ENCODE data around the gene DUSP28. TPM values are rescaled to one million over a fixed set of nuclear protein-coding genes. Genes with fewer than 3 reads are reported as not detected.

Gene DUSP28, protein sequence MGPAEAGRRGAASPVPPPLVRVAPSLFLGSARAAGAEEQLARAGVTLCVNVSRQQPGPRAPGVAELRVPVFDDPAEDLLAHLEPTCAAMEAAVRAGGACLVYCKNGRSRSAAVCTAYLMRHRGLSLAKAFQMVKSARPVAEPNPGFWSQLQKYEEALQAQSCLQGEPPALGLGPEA
- total RNA-seq (2021), result 2.2 to 2.3 TPM (median 2.2 TPM) in 3 replicates
- percentile 63 among the genes with signal in this experiment for Bru-seq, nascent RNA
- long read RNA-seq, experiment 1, partial matches to known transcripts, result 0 of 5 reads
- long read RNA-seq, experiment 1, other reads (novel, unspliced or antisense), result 2 of 5 reads
- long read RNA-seq, experiment 2, partial matches to known transcripts, result 1 of 4 reads
- long read RNA-seq, experiment 2, other reads (novel, unspliced or antisense), result 1 of 4 reads
- long read RNA-seq, experiment 3, result 0 reads

DNA sequence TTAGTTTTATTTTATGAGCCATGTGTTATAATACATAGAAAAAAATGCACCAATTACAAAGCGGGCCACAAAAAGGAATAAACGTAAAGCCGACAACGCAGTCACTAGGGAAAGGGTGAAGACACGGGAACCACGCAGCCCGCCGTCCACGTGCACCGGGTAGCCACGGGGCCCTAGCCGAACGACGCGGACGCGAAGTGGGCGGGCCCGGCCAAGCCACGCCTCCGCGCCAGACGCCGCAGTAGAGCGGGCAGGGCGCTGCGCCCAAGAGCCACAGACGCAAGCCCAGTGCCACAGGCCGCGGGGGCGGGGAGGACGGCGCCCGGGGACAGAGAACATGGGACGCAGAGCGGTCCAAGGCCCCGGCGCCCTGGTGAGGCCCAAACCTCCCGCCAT is at the start of gene DUSP28:
DUSP28 (plus strand) TSS at position 274 of the 396 bp plus-strand sequence. CDS start 328 bp downstream, outside the sequence.
- Mint-ChIP-seq H3K27ac (no peak within 1 kb of the TSS), H3K4me1 (peaks cover 29% of the 10 kb centered on the region), H3K9me3 (no peaks in the 10 kb centered on the region), H3K4me3 (peak within 1 kb of the TSS; percentile 76), H3K36me3 (no peaks in the 10 kb centered on the region), H3K27me3 (ENCODE audit: low read depth) (peaks cover 32% of the 10 kb centered on the region)
- DNase-seq (ENCODE audit: low spot score) (peak; percentile 78), ATAC-seq (peak; percentile 38)
- CTCF ChIA-PET, result interaction anchor here (0.9 to 1.6 kb wide), 3 partner anchors 20 to 81 kb away, joined by 3 to 9 read pairs (median 5); no protein-coding TSS in a partner anchor
- POLR2A ChIA-PET, result interaction anchor here (1.1 kb wide), 1 partner anchor 26 kb away, joined by 6 read pairs; the partner anchor contains the start of gene CAPN10
- TF ChIP-seq, protein P1, sequence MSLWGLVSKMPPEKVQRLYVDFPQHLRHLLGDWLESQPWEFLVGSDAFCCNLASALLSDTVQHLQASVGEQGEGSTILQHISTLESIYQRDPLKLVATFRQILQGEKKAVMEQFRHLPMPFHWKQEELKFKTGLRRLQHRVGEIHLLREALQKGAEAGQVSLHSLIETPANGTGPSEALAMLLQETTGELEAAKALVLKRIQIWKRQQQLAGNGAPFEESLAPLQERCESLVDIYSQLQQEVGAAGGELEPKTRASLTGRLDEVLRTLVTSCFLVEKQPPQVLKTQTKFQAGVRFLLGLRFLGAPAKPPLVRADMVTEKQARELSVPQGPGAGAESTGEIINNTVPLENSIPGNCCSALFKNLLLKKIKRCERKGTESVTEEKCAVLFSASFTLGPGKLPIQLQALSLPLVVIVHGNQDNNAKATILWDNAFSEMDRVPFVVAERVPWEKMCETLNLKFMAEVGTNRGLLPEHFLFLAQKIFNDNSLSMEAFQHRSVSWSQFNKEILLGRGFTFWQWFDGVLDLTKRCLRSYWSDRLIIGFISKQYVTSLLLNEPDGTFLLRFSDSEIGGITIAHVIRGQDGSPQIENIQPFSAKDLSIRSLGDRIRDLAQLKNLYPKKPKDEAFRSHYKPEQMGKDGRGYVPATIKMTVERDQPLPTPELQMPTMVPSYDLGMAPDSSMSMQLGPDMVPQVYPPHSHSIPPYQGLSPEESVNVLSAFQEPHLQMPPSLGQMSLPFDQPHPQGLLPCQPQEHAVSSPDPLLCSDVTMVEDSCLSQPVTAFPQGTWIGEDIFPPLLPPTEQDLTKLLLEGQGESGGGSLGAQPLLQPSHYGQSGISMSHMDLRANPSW (CRISPR knock-in tag; conservative IDR thresholded peaks at IDR 0.05; ENCODE audit: low read depth), result no peak
- TF ChIP-seq IRF1 (CRISPR knock-in tag; IDR thresholded peaks at IDR 0.05), result peak; percentile 73; the same call in 1 of the 2 replicates
- TF ChIP-seq HMGA2 (CRISPR knock-in tag; IDR thresholded peaks at IDR 0.05), result no peak
- TF ChIP-seq, protein P2, sequence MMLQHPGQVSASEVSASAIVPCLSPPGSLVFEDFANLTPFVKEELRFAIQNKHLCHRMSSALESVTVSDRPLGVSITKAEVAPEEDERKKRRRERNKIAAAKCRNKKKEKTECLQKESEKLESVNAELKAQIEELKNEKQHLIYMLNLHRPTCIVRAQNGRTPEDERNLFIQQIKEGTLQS (CRISPR knock-in tag; conservative IDR thresholded peaks at IDR 0.05), result no peak
- TF ChIP-seq E2F5 (CRISPR knock-in tag; IDR thresholded peaks at IDR 0.05), result 0 out of 2 replicates have a peak, but pooled peaks have one; percentile 17
- TF ChIP-seq ZNF138 (CRISPR knock-in tag; conservative IDR thresholded peaks at IDR 0.05), result no peak
- TF ChIP-seq ATF1 (CRISPR knock-in tag; IDR thresholded peaks at IDR 0.05), result no peak
- TF ChIP-seq CREM (CRISPR knock-in tag; IDR thresholded peaks at IDR 0.05), result no peak; the same call in 1 of the 2 replicates
- peak; percentile 91 for TF ChIP-seq FOXK1 (CRISPR knock-in tag; IDR thresholded peaks at IDR 0.05)
- TF ChIP-seq, protein P3, sequence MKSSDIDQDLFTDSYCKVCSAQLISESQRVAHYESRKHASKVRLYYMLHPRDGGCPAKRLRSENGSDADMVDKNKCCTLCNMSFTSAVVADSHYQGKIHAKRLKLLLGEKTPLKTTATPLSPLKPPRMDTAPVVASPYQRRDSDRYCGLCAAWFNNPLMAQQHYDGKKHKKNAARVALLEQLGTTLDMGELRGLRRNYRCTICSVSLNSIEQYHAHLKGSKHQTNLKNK (CRISPR knock-in tag; IDR thresholded peaks at IDR 0.05), result no peak
- peak; percentile 88 for TF ChIP-seq FOXP4 (CRISPR knock-in tag; IDR thresholded peaks at IDR 0.05)
- TF ChIP-seq TEAD1 (CRISPR knock-in tag; IDR thresholded peaks at IDR 0.05), result no peak; the same call in 1 of the 2 replicates
- no peak for TF ChIP-seq PRDM15 (CRISPR knock-in tag; IDR thresholded peaks at IDR 0.05)
- TF ChIP-seq SMAD3 (CRISPR knock-in tag; IDR thresholded peaks at IDR 0.05; ENCODE audit: borderline replicate concordance), result peak; percentile 28; the same call in 1 of the 2 replicates
- TF ChIP-seq NR1H2 (CRISPR knock-in tag; IDR thresholded peaks at IDR 0.05), result no peak
- TF ChIP-seq, protein P4, sequence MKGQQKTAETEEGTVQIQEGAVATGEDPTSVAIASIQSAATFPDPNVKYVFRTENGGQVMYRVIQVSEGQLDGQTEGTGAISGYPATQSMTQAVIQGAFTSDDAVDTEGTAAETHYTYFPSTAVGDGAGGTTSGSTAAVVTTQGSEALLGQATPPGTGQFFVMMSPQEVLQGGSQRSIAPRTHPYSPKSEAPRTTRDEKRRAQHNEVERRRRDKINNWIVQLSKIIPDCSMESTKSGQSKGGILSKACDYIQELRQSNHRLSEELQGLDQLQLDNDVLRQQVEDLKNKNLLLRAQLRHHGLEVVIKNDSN (CRISPR knock-in tag; IDR thresholded peaks at IDR 0.05), result peak; percentile 42; the same call in 1 of the 2 replicates
- TF ChIP-seq, protein P5, sequence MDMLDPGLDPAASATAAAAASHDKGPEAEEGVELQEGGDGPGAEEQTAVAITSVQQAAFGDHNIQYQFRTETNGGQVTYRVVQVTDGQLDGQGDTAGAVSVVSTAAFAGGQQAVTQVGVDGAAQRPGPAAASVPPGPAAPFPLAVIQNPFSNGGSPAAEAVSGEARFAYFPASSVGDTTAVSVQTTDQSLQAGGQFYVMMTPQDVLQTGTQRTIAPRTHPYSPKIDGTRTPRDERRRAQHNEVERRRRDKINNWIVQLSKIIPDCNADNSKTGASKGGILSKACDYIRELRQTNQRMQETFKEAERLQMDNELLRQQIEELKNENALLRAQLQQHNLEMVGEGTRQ (CRISPR knock-in tag; IDR thresholded peaks at IDR 0.05), result peak; percentile 58
- no peak for TF ChIP-seq TEAD4 (CRISPR knock-in tag; IDR thresholded peaks at IDR 0.05)
- peak; percentile 83 for TF ChIP-seq FOXP1 (CRISPR knock-in tag; IDR thresholded peaks at IDR 0.05; ENCODE audit: borderline replicate concordance)

All from WTC11 (cell line).